HL-60 (cell line): ENCODE results near the gene P2RY12.

ENCODE experiments used
- POLR2AphosphoS5 ChIP-seq: IDR thresholded peaks from 2 replicates; pipeline ENCODE4 v1.6.1; 2012; ENCODE audit warnings: low read depth
- TF ChIP-seq, protein P1 (sequence below): IDR thresholded peaks from one replicate; pipeline ENCODE4 v1.5.1; 2011; ENCODE audit warnings: low read length, control low read depth, inconsistent platforms; ENCODE audit not compliant: insufficient read depth
- TF ChIP-seq, protein P2 (sequence below): IDR thresholded peaks from 2 replicates; pipeline ENCODE4 v1.6.1; 2012; ENCODE audit warnings: low read depth; ENCODE audit not compliant: insufficient replicate concordance

DNA sequence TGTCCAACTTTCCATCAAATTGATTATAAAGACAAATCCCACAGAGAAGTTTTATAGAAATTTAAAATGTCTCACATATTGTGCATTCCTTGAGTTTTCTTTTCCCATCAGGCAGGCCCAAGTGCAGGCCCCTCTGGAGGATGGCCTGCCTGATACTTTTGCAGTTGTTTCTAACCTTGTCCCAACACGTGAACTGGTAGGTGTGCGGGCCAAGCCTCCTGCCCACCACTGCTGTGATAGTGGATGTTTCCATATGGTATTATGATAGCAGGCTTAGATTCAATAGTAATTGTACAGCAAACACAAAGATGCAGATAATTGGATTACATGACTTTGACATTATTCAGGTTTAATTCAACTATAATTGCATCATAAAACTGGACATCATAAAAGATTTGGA, 1.4 kb downstream of the P2RY12 start:
- TF ChIP-seq, protein P1, sequence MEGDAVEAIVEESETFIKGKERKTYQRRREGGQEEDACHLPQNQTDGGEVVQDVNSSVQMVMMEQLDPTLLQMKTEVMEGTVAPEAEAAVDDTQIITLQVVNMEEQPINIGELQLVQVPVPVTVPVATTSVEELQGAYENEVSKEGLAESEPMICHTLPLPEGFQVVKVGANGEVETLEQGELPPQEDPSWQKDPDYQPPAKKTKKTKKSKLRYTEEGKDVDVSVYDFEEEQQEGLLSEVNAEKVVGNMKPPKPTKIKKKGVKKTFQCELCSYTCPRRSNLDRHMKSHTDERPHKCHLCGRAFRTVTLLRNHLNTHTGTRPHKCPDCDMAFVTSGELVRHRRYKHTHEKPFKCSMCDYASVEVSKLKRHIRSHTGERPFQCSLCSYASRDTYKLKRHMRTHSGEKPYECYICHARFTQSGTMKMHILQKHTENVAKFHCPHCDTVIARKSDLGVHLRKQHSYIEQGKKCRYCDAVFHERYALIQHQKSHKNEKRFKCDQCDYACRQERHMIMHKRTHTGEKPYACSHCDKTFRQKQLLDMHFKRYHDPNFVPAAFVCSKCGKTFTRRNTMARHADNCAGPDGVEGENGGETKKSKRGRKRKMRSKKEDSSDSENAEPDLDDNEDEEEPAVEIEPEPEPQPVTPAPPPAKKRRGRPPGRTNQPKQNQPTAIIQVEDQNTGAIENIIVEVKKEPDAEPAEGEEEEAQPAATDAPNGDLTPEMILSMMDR = no peak
- TF ChIP-seq, protein P2, sequence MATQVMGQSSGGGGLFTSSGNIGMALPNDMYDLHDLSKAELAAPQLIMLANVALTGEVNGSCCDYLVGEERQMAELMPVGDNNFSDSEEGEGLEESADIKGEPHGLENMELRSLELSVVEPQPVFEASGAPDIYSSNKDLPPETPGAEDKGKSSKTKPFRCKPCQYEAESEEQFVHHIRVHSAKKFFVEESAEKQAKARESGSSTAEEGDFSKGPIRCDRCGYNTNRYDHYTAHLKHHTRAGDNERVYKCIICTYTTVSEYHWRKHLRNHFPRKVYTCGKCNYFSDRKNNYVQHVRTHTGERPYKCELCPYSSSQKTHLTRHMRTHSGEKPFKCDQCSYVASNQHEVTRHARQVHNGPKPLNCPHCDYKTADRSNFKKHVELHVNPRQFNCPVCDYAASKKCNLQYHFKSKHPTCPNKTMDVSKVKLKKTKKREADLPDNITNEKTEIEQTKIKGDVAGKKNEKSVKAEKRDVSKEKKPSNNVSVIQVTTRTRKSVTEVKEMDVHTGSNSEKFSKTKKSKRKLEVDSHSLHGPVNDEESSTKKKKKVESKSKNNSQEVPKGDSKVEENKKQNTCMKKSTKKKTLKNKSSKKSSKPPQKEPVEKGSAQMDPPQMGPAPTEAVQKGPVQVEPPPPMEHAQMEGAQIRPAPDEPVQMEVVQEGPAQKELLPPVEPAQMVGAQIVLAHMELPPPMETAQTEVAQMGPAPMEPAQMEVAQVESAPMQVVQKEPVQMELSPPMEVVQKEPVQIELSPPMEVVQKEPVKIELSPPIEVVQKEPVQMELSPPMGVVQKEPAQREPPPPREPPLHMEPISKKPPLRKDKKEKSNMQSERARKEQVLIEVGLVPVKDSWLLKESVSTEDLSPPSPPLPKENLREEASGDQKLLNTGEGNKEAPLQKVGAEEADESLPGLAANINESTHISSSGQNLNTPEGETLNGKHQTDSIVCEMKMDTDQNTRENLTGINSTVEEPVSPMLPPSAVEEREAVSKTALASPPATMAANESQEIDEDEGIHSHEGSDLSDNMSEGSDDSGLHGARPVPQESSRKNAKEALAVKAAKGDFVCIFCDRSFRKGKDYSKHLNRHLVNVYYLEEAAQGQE = no peak
- no peak for TF ChIP-seq POLR2AphosphoS5
